Endometrial microvascular endothelial cells (primary cell): Measurements from ENCODE around the gene CD69. TPM values are rescaled to one million over a fixed set of nuclear protein-coding genes. Genes with fewer than 3 reads are reported as not detected.

ENCODE experiments used
- total RNA-seq: library from RNA; depleted of rRNA; stranded (reverse); fragments of >200 nt; gene quantifications from one replicate; pipeline ENCODE4 v1.2.3, GENCODE V29; 2015; ENCODE audit errors: inconsistent ontology term

CD69 gene
- total RNA-seq, 1 donor from 2014 or later: 23.8 TPM

Other genes with a start within 250 kb of the CD69 start
- not detected for gene KLRB1, start 153.0 kb downstream of the CD69 start, total RNA-seq
- 0.56 TPM for gene CLEC2D, start 91.2 kb downstream of the CD69 start, total RNA-seq
- gene CLECL1, start 27.8 kb downstream of the CD69 start, total RNA-seq: not detected
- 2.1 TPM for gene KLRF1, start 66.6 kb upstream of the CD69 start, total RNA-seq
- 30.8 TPM for gene CLEC2B, start 108.5 kb upstream of the CD69 start, total RNA-seq
- not detected for gene KLRF2, start 120.6 kb upstream of the CD69 start, total RNA-seq
- gene CLEC2A, start 171.5 kb upstream of the CD69 start, total RNA-seq: not detected
- gene CLEC12A, start 210.5 kb upstream of the CD69 start, total RNA-seq: not detected
- not detected for gene CLEC1B, start 238.2 kb upstream of the CD69 start, total RNA-seq
- 0.09 TPM for gene CLEC12B, start 249.7 kb upstream of the CD69 start, total RNA-seq